GM12874 (cell line): Measurements from ENCODE around the gene APOBEC3G.

ENCODE experiments used
- TF ChIP-seq, protein P1 (sequence below): IDR thresholded peaks from 2 replicates; pipeline ENCODE4 v1.5.1; 2011; ENCODE audit warnings: low read depth, mild to moderate bottlenecking, control low read depth, low read length, moderate library complexity; ENCODE audit not compliant: insufficient read depth

The APOBEC3G gene

DNA sequence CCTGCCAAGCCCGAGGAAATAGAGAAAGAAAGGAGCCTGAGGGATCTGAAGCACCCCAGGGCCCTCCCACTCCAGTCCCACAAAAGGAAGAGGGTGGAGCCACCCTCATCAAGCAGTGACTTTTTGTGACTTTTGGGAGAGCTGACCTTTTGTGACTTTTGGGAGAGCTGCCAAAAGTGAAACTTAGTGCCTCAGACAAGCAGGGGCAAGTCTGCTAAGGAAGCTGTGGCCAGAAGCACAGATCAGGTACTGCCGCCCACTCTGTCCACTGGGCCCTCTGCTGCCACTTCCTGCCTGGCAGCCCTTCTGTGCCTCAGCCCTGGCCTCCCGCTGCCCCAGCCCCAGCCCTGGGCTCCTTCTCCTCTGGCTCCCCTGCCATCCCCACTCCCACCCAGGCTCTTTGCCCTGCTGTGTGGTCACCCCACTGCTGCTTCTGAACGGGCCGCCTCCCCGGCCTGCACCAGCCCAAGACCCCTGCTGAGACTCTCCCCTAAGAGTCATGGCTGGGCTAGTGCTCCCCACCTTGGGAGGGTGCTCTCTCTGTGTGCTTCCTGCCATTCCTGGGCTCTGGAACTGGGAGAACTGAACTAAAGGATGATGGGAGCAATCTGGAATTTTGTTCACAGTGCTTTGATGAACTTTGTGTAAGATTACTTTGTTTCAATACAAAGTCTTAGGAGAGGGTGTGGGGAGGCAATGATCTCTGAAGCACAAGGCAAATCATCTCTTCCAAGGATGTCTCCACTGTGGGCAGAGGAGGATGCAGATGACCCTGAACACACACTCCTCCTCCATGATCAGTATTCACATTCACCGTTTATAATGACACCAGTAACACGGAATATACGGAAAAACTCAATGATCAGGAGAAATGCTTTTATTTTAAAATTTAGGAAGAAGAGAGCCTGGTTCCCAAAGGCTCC is 20.3 kb downstream of the APOBEC3G start, which contains the start of gene APOBEC3H:
APOBEC3H (plus strand) TSS at position 147 of the 923 bp plus-strand sequence. CDS start 3,035 bp downstream, outside the sequence.
- TF ChIP-seq, protein P1, sequence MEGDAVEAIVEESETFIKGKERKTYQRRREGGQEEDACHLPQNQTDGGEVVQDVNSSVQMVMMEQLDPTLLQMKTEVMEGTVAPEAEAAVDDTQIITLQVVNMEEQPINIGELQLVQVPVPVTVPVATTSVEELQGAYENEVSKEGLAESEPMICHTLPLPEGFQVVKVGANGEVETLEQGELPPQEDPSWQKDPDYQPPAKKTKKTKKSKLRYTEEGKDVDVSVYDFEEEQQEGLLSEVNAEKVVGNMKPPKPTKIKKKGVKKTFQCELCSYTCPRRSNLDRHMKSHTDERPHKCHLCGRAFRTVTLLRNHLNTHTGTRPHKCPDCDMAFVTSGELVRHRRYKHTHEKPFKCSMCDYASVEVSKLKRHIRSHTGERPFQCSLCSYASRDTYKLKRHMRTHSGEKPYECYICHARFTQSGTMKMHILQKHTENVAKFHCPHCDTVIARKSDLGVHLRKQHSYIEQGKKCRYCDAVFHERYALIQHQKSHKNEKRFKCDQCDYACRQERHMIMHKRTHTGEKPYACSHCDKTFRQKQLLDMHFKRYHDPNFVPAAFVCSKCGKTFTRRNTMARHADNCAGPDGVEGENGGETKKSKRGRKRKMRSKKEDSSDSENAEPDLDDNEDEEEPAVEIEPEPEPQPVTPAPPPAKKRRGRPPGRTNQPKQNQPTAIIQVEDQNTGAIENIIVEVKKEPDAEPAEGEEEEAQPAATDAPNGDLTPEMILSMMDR, result no peak

DNA sequence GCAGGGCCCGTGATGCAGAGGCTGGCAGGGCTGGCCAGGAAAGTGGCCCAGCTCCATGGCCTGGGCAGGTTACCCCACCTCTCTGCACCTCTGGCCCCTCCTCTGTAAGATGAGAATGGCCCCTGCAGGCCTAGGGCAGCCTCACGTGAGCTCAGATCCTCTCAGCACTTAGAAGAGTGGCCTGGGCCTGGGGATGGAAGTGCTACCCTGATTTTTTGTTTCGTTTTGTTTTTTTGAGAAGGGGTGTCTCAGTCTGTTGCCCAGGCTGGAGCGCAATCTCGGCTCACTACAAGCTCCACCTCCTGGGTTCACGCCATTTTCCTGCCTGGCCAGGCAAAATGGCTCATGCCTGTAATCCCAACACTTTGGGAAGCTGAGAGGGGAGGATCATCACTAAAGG is 21.0 kb downstream of the APOBEC3G start:
- TF ChIP-seq, protein P1, result no peak

DNA sequence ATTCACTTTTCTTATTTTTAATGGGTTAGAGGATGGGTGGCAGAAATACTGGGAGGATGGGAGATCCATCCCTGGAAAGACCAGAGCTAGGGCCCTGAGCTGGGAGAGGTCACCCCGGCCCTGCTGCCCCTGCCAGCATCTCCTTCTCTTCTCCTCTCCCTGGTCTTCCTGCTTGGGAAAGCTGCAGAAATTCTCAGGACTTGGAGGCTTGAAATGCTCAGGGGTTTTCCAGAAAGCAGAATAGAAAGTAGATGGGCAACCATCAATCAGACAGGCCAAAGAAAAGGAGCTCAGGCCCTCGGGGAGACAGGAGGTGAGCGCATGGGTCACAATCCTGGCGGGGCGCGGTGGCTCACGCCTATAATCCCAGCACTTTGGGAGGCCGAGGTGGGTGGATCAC is 21.5 kb downstream of the APOBEC3G start:
- TF ChIP-seq, protein P1, result no peak

DNA sequence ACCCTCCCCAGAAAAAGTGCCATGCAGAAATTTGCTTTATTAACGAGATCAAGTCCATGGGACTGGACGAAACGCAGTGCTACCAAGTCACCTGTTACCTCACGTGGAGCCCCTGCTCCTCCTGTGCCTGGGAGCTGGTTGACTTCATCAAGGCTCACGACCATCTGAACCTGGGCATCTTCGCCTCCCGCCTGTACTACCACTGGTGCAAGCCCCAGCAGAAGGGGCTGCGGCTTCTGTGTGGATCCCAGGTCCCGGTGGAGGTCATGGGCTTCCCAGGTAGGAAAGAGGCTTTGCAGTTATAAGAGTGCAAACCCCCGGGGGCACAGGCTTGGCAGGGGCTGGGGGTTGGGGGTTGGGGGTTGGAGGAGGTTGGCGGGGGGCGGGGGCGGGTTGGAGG is 24.2 kb downstream of the APOBEC3G start:
- TF ChIP-seq, protein P1, result no peak

DNA sequence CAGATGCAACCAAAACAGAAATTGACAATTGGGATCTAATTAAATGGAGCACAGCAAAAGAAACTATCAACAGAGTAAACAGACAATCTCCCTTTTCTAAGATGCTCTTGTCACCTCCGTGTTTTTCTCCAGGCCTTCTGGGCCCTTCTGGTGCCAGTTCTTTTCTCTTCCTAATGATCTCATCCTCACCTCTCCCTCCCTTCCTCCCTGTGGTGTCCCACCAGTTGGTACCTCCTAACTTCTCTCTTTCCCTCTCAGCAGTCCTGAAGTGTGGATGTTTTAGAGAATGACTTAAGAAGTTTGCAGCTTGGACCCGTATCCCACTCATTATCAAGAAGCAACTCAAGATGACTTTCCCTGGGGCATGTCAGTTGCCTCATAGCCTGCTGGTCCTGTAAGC is 26.4 kb downstream of the APOBEC3G start:
- TF ChIP-seq, protein P1, result no peak

DNA sequence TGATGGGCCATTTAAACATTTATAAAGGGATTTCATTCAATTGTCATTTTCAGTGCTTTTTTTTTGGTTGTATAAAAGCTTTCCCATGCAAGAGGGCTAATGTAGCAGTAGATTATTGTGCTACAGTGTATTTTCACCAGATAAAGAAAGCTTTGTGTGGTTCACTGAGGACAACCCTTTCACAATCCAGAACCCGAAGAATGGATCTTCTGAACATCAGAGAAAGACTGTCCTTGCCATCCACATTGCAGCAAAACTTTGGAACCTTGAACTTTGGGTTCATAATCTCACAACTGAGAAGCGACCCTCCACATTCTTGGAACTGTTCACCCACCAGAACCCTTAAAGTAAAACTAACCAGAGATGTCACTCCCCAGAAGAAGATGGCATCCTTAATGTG is 29.3 kb downstream of the APOBEC3G start:
- TF ChIP-seq, protein P1, result no peak

DNA sequence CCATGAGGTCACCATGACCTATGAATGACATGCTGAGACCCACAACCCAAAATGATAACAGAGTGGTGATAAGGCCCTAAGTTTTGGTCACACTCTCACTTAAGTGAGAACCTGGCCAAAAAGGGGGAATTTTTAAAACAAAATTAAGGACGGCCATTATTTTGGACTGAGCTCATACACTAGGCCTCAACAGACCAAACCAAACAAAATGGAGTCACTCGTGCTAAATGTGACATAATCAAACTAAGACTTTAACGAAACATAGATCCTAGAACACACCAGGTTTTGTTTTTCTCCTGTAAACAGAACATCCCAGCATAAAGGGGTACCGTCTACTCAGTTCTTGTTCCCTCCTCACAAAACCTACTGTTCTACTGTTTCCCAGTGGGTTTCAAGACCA is 31.4 kb downstream of the APOBEC3G start:
- TF ChIP-seq, protein P1, result no peak
